ENCODE results near the gene TRAPPC12.

TRAPPC12 gene

DNA sequence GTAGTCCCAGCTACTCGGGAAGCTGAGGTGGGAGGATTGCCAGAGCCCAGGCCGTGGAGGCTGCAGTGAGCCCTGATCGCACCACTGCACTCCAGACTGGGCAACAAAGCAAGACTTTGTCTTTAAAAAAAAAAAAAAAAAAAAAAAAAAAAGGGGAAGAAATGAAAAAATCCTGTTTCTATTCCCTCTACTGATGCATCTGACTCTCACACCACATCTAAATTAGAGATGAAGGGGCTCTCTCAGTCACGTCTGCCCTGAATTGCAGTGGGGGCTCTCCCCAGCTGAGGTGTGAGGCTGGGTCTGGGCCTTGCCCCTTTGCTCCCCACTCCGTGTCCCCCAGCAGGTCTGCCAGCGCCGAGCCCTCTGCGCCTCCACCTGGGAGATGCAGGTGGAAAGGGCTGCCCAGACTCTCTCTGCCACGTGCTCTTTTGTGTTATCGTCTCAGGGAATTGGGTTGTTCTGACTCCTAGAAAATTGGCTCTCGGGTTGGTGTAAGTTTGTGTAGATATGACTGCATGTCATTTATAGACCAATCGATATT, 30.2 kb downstream of the TRAPPC12 start:
- DNase-seq = no peak

GRCh38 chr2:3411103-3411502, 31.6 kb downstream of the TRAPPC12 start:
- DNase-seq = no peak

- DNase-seq = no peak
These were observed 34.2 kb downstream of the TRAPPC12 start for GRCh38 chr2:3413697-3414096.

- DNase-seq = no peak
These were observed 34.8 kb downstream of the TRAPPC12 start for GRCh38 chr2:3414133-3414860.

- no peak for DNase-seq
These were observed 39.4 kb downstream of the TRAPPC12 start for GRCh38 chr2:3418766-3419404.

DNA sequence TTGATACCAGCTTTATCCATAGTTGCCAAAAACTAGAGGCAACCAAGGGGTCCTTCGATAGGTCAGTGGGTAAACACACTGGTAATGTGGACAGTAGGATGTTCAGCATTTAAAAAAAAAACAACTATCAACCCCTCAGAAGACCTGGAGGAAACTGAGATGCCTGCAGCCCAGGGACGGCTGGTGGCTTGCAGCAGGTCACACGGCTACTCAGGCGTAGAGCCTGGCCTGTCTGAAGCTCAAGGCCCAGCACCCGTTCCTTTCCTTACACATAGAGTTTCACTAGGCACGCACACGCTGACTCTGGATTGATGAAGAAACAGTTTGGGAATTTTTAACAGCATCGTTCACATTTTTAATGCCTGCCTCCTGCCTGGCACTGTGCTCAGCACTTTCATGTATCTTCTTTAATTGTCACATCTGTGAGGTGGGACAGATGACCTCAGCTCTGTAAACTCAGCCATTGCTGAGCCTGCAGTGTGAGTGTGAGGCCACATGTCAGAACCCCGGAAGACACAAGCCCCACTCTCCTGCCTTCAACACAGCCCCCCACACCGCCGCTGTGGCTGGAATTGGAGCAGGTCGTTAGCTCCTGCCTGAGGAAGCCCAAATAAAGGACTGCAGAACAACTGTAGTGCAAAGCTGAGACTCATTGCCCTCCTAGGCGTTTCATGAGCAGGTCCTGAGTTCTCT, 40.7 kb downstream of the TRAPPC12 start:
- no peak for DNase-seq

DNA sequence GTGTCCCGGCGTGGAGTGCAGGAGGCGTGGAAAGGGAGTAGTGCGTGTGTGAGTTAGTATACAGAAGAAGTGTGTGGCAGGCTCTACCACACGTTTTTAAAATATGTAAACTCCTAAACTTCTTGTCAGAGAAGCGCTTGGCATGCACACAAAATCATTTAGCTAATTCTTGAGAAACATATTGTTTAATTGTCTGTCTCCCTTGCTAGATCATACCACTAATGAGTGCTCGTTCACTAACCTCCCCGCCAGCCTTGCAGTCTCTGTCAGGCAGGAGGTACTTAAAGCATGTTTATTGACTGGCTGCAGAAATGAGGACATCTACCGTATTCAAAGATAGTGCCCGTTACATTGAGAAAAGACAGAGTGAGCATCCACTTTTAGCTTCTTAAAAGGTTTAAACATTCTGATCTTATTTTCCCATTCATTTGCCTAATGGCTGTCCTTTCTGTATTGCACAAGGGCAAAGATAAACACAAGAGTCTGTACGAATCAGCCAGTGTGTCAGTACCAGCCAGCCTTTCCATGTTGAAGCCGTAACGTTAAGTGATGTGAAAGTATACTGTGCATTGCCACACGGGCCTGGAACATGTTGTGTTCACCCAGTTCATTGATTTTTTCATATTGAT, 41.4 kb downstream of the TRAPPC12 start:
- DNase-seq = no peak

GRCh38 chr2:3421580-3421979, 42.1 kb downstream of the TRAPPC12 start:
- no peak for DNase-seq

- DNase-seq = no peak
These were observed 42.8 kb downstream of the TRAPPC12 start for GRCh38 chr2:3422161-3422779.

GRCh38 chr2:3423492-3424170, 44.1 kb downstream of the TRAPPC12 start:
- peak; percentile 84 to 87 for DNase-seq

- no peak for DNase-seq
These were observed 44.8 kb downstream of the TRAPPC12 start for GRCh38 chr2:3424171-3424795.

DNA sequence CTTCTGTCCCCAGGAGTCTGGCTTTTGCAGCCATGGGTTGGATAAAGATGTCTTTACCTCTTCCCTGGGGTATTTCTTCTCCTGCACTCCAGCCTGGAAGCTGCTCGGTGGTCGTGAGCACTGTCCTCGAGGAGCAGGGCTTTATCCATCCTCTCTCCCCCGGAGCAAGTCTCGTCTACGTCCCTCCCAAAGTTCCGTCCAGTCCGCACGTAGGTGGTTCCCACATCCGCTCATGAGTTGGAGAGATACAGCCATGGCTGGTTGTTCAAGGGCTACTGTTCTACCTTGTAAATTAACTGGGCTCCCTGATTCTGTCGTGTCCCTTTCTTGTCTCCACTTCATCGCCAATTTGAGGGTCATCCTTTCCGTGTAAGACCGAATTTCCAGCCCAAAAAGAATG, 47.1 kb downstream of the TRAPPC12 start:
- DNase-seq = no peak

DNA sequence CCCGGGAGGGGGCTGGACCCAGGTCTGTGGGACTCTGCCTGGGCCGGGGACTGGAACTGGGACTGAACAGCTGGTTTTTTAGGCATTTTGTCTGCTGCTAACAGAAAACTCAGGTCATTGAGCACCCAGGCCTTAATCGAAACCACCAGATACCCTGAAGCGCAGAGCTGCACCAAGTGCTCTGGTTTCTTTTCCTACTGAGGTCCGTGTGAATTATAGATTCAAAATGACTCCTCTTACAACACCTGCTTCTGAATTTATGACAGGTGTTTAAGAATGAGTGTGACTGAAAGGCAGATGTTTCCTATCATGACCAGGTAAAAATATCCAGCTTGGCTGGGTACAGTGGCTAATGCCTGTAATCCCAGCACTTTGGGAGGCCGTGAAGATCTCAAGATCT, 47.8 kb downstream of the TRAPPC12 start:
- DNase-seq = no peak

DNA sequence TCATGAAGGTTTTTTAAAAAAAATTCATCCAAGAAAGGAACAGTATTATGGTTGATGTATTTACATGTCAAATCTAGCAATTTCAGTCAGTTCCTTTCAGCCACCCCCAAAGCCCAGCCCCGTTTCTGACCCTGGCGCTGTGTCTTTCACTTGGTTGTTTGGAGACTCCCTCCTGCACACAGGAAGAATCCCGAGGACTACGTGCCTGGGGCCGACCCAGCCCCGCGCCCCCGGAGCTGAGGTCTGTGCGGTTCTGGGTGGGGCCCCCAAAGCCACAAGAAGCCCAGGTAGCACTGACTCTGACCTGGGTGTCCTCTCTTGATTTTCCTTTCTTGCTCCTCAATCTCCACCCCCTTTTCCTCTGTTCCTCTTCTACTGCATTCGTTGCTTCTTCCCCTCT, 49.1 kb downstream of the TRAPPC12 start:
- DNase-seq = no peak

DNA sequence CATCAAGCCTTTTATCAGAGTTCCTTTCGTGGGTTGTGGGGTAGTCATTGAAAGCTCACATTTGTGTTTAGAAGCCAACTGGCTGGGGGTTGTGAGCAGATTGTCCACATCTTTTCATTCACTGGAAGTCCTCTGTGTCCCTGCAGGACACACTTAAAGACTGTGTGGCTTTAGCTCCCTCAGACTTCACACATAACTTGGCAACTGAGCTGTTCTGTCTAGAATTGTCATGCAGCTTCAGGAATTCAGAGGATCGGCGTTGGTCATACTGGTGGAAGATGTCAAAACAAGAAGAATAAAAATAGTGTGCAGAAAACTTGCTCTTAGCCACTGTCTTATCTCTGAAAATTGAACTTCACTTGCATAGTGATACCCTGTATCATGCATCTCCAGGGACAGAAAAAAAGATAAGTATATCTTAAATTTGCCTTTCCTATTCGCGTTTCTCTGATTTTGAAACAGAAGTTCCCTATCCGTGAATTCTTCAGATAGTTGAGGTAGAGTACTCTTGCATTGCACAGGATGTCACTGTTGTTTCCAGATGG, 49.6 kb downstream of the TRAPPC12 start:
- DNase-seq = no peak

DNA sequence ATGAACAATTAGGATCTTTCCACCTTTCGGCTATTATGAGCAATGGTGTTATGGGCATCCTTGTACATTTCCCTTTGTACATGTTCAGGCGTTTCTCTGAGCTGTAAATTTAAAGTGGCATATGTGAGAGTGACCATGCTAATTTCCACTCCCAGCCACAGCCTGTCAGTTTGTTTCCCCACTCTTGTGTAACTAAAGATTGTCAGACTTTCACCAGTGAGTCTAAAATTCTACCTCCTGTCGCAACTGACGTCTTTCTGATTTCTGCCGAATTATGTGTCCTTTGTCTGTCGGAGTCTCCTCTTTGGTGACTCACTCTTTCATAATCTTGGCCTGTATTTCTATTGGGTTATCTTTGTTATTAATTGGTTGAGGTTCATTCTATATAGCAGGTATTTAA, 50.7 kb downstream of the TRAPPC12 start:
- DNase-seq = no peak

- DNase-seq = no peak
These were observed 51.4 kb downstream of the TRAPPC12 start for GRCh38 chr2:3430740-3431490.

DNA sequence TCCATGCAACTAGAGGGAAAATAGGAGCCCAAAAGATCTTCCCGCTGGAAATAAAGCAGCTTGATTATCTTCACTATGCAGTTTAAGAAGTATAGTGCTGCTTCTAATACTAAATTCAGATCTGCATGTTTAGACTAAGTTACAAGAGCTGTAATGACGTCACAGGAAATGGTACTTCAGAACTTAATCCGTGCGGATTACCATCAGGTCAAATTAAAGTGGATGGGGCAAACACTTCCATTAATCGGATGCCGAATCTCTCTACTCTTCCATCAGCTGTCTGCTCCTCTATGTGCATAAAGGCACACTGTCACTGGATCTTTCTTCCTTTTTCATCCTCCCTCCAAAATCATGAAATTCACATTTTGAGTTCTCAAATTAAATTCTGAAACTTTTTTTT, 52.6 kb downstream of the TRAPPC12 start:
- no peak for DNase-seq

GRCh38 chr2:3432693-3433338, 53.3 kb downstream of the TRAPPC12 start:
- no peak for DNase-seq

DNA sequence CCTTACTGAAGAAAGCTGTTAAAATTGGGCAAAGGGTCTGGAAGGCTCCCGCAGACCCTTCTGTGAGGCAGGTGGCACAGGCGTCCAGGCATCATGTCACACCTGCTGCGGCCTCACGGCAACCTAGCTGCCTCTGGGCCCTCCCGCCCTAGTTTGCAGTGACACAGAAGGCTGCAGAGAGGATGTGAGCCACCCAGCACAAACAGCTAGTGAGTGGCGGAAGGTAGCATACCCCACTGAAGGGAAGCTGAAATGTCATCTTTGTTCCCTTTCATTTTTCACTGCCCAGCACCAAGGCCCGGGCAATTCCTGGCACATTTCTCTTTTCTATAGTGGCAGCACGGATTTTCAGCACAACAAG, 53.8 kb downstream of the TRAPPC12 start:
- no peak for DNase-seq

All from stimulated activated CD4-positive, alpha-beta T cell treated with anti-CD3 and anti-CD28 coated beads, Interleukin-2, amount 100 ng/mL, for 24 hours (primary cell).